IMR-90 (cell line): Measurements from ENCODE around the gene AGAP1. TPM values are rescaled to one million over a fixed set of nuclear protein-coding genes. Genes with fewer than 3 reads are reported as not detected.

Experiments used
- ATAC-seq: fragments of 200-7000 bp; cut with Tn5 transposase; 2 replicates; pipeline ENCODE4 v1.9.1; 2020; ENCODE audit warnings: low read depth, mild to moderate bottlenecking, moderate library complexity
- BruUV-seq: library from RNA; stranded (reverse); fragments of 400-500 nt; replicated peaks from 2 replicates; lab custom pipeline; 2021; lab: Mats Ljungman, UMichigan
- CTCF ChIA-PET: fragments of 300-600 bp; formaldehyde crosslinking; extraction: SDS; loops from one replicate; lab custom pipeline; 2021; ENCODE audit warnings: antibody characterized with exemption; lab: Yijun Ruan, JAX
- POLR2A ChIA-PET: fragments of 300-600 bp; sonication (Branson Sonifier 250); formaldehyde crosslinking; loops from one replicate; lab custom pipeline; 2022; ENCODE audit warnings: antibody characterized with exemption; ENCODE audit not compliant: unreplicated experiment; lab: Charles Lee
- DNase-seq: peaks from one replicate; pipeline ENCODE4 v3.0.0; 2013
- H2AFZ ChIP-seq: replicated peaks from 2 replicates; pipeline ENCODE3; 2013; ENCODE audit warnings: low read length, mild to moderate bottlenecking; ENCODE audit not compliant: poor library complexity
- H2AK5ac ChIP-seq: 2 replicates; pipeline ENCODE4 v1.6.1; 2013; ENCODE audit warnings: low read depth, low read length, inconsistent platforms
- H2AK9ac ChIP-seq: replicated peaks from 2 replicates; pipeline ENCODE3; 2013; ENCODE audit warnings: mild to moderate bottlenecking, low read depth, low read length, moderate library complexity; ENCODE audit not compliant: poor library complexity
- H2BK120ac ChIP-seq: 2 replicates; pipeline ENCODE4 v1.6.1; 2013; ENCODE audit warnings: low read depth, low read length, inconsistent platforms
- H2BK15ac ChIP-seq: 3 replicates; pipeline ENCODE4 v1.6.1; 2013; ENCODE audit warnings: low read depth, low read length, inconsistent platforms
- H2BK20ac ChIP-seq: 2 replicates; pipeline ENCODE4 v1.6.1; 2013; ENCODE audit warnings: low read depth, mild to moderate bottlenecking, inconsistent platforms, low read length, moderate library complexity
- H2BK5ac ChIP-seq: 2 replicates; pipeline ENCODE4 v1.6.1; 2013; ENCODE audit warnings: mild to moderate bottlenecking, low read depth, low read length, inconsistent platforms; ENCODE audit not compliant: poor library complexity, severe bottlenecking
- H3K14ac ChIP-seq: replicated peaks from 2 replicates; pipeline ENCODE4 v1.6.1; 2013; ENCODE audit warnings: low read depth, low read length, inconsistent platforms
- H3K18ac ChIP-seq: 2 replicates; pipeline ENCODE4 v1.6.1; 2013; ENCODE audit warnings: low read depth, low read length, control low read depth
- H3K23ac ChIP-seq: 2 replicates; pipeline ENCODE4 v1.6.1; 2013; ENCODE audit warnings: low read depth, low read length, inconsistent platforms
- H3K27ac ChIP-seq: 2 replicates; pipeline ENCODE4 v1.5.1; 2013; ENCODE audit warnings: mild to moderate bottlenecking, control low read depth, low read length; ENCODE audit not compliant: insufficient read depth
- H3K27me3 ChIP-seq: 2 replicates; pipeline ENCODE4 v1.6.1; 2013; ENCODE audit warnings: low read length; ENCODE audit not compliant: control insufficient read depth, insufficient read depth
- H3K36me3 ChIP-seq: 2 replicates; pipeline ENCODE4 v1.6.1; 2013; ENCODE audit warnings: low read length, mixed read lengths; ENCODE audit not compliant: control insufficient read depth, insufficient read depth
- H3K4ac ChIP-seq: 2 replicates; pipeline ENCODE4 v1.6.1; 2013; ENCODE audit warnings: low read depth, low read length, inconsistent platforms
- H3K4me1 ChIP-seq: 2 replicates; pipeline ENCODE4 v1.6.1; 2013; ENCODE audit warnings: low read length, mixed read lengths; ENCODE audit not compliant: control insufficient read depth, insufficient read depth
- H3K4me2 ChIP-seq: 2 replicates; pipeline ENCODE4 v1.6.1; 2013; ENCODE audit warnings: low read depth, mild to moderate bottlenecking, control low read depth, low read length, moderate library complexity
- H3K4me3 ChIP-seq: 2 replicates; pipeline ENCODE4 v1.5.1; 2013; ENCODE audit warnings: low read depth, mild to moderate bottlenecking, control low read depth, low read length, moderate library complexity; ENCODE audit not compliant: insufficient read depth
- H3K56ac ChIP-seq: 2 replicates; pipeline ENCODE4 v1.6.1; 2013; ENCODE audit warnings: low read length, inconsistent platforms; ENCODE audit not compliant: insufficient read depth; ENCODE audit errors: extremely low read depth
- H3K79me1 ChIP-seq, 2 experiments: 2 replicates each; pipeline ENCODE4 v1.6.1; 2013; ENCODE audit warnings: low read length in 2 of 2, inconsistent platforms in 1 of 2, low read depth in 1 of 2
- H3K9ac ChIP-seq: 2 replicates; pipeline ENCODE4 v1.6.1; 2013; ENCODE audit warnings: low read depth, low read length, control low read depth
- H3K9me1 ChIP-seq: 2 replicates; pipeline ENCODE4 v1.6.1; 2013; ENCODE audit warnings: low read length, inconsistent platforms; ENCODE audit not compliant: insufficient read depth
- H3K9me3 ChIP-seq: 2 replicates; pipeline ENCODE4 v1.6.1; 2013; ENCODE audit warnings: low read length; ENCODE audit not compliant: control insufficient read depth, insufficient read depth
- H4K20me1 ChIP-seq: 2 replicates; pipeline ENCODE4 v1.6.1; 2013; ENCODE audit warnings: low read length, inconsistent platforms; ENCODE audit not compliant: insufficient read depth
- H4K5ac ChIP-seq: 2 replicates; pipeline ENCODE4 v1.6.1; 2013; ENCODE audit warnings: mild to moderate bottlenecking, low read depth, low read length, control low read depth
- H4K8ac ChIP-seq, 2 experiments: 2 replicates each; pipeline ENCODE4 v1.6.1; 2013; ENCODE audit warnings: low read depth in 2 of 2, low read length in 2 of 2, control low read depth in 1 of 2, inconsistent platforms in 1 of 2
- H4K91ac ChIP-seq: 2 replicates; pipeline ENCODE4 v1.6.1; 2013; ENCODE audit warnings: low read depth, low read length, inconsistent platforms; ENCODE audit not compliant: insufficient read depth
- FOS ChIP-seq: fragments of 150-350 bp; IDR thresholded peaks from 2 replicates; pipeline ENCODE4 v1.6.1; 2016; ENCODE audit warnings: low read depth, low read length
- SMC3 ChIP-seq: fragments of 150-350 bp; IDR thresholded peaks from 2 replicates; pipeline ENCODE4 v1.6.1; 2016; ENCODE audit warnings: low read depth, mild to moderate bottlenecking, antibody characterized with exemption, low read length, moderate library complexity
- WGBS, 2 experiments: methylation state at CpG; one replicate each; pipeline versions ENCODE4 v1.1.5 to v1.1.7; 2013; ENCODE audit warnings: missing lambda C conversion rate in 2 of 2; ENCODE audit not compliant: insufficient read length in 1 of 2; ENCODE audit errors: extremely low coverage in 2 of 2; 5-methylcytosine and 5-hydroxymethylcytosine counted together
- dilution Hi-C: fragments of 300-500 bp; cut with HindIII; formaldehyde crosslinking; loops from one replicate; pipeline ENCODE4 v1.14.3; 2018; ENCODE audit warnings: low sequenced_read_pairs; ENCODE audit not compliant: unreplicated experiment
- in situ Hi-C: fragments of 300-500 bp; cut with MboI; formaldehyde crosslinking; loops from 3 replicates; pipeline ENCODE4 v1.14.3; 2019; ENCODE audit warnings: low sequenced_read_pairs, inconsistent platforms, mixed read lengths
- intact Hi-C: fragments of 100-400 bp; cut with micrococcal nuclease; formaldehyde crosslinking; loops from 2 replicates; pipeline ENCODE4 v1.10.0; 2022
- polyA plus RNA-seq, 3 experiments: library from polyadenylated mRNA; depleted of rRNA; stranded (reverse); fragments of >200 nt; gene quantifications; 2 replicates each; pipeline ENCODE4 v1.2.3, GENCODE V29; 2012; ENCODE audit warnings: low replicate concordance in 1 of 3
- total RNA-seq: library from RNA; depleted of rRNA; stranded (reverse); fragments of >200 nt; gene quantifications from 2 replicates; pipeline ENCODE4 v1.2.3, GENCODE V29; 2012
- TF ChIP-seq, protein P1 (sequence below): fragments of 150-350 bp; IDR thresholded peaks from 2 replicates; pipeline ENCODE4 v1.6.1; 2017; ENCODE audit warnings: mild to moderate bottlenecking, antibody characterized with exemption, low read length, low read depth

AGAP1 gene
- total and polyA plus RNA-seq, 2 of the 4 experiments (the other 2 are of a cell fraction), result 15.1 to 16.4 TPM

DNA sequence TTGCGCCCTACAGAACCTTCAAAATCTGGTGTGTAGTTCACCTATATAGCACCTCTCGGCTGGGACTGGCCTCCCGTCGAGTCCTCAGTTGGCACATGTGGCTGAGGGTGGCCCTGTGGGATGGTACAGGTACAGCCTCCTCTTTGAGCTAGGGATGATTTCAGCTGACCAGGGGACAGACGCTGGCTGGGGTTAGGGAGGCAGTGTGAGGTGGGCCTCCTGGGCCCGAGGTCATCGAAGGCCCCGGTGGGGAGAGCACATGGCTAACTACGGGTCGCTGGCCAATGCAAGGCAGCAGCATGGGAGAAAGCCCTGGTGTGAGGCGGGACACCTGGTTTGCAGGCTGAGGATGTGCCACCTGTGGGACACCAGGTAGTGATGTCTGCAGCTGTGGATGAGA, 369.6 kb downstream of the AGAP1 start:
- H3K27ac ChIP-seq, result no peak overlapping the region
- H3K4me3 ChIP-seq, result no peak overlapping the region
- H2AFZ ChIP-seq, result no peak overlapping the region
- peaks cover 0 to 3% of the 10 kb centered on the region in 2 experiments; a peak in 2 of 4 replicates for H3K79me1 ChIP-seq
- ChIA-PET POLR2A (no interaction called here), CTCF (no interaction called here)
- H3K18ac ChIP-seq, result no peak overlapping the region
- no peak overlapping the region for H4K8ac ChIP-seq
- H4K20me1 ChIP-seq, result peaks cover 4% of the 10 kb centered on the region; the same call in 1 of the 2 replicates
- DNase-seq (no peak), ATAC-seq (no peak)
- H3K27me3 ChIP-seq, result no peaks in the 10 kb centered on the region
- H3K4me2 ChIP-seq, result no peak overlapping the region
- WGBS, 2 experiments, result 93% methylated on average over 5 of the region's 11 CpGs; no CpG with 5 or more reads in 1 of the 2 experiments
- H2BK20ac ChIP-seq, result no peak overlapping the region
- H2AK9ac ChIP-seq, result no peak overlapping the region
- no peak overlapping the region for H2BK5ac ChIP-seq
- no peak overlapping the region for H3K14ac ChIP-seq
- peaks cover 4% of the 10 kb centered on the region; the same call in 1 of the 2 replicates for H3K9me1 ChIP-seq
- dilution Hi-C loops, result no loop called here
- H4K5ac ChIP-seq, result no peak overlapping the region
- no peak overlapping the region for H3K4ac ChIP-seq
- no peak overlapping the region for H3K23ac ChIP-seq
- BruUV-seq, result no TSS peak
- no peaks in the 10 kb centered on the region for H3K9me3 ChIP-seq
- no peak overlapping the region for H2BK15ac ChIP-seq
- no peak overlapping the region for H2BK120ac ChIP-seq
- H2AK5ac ChIP-seq, result no peak overlapping the region
- intact Hi-C loops, result no loop called here
- no peak for TF ChIP-seq SMC3
- TF ChIP-seq, protein P1, sequence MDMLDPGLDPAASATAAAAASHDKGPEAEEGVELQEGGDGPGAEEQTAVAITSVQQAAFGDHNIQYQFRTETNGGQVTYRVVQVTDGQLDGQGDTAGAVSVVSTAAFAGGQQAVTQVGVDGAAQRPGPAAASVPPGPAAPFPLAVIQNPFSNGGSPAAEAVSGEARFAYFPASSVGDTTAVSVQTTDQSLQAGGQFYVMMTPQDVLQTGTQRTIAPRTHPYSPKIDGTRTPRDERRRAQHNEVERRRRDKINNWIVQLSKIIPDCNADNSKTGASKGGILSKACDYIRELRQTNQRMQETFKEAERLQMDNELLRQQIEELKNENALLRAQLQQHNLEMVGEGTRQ, result no peak
- TF ChIP-seq FOS, result no peak
- H3K36me3 ChIP-seq, result no peaks in the 10 kb centered on the region
- no peak overlapping the region for H4K91ac ChIP-seq
- H3K56ac ChIP-seq, result no peak overlapping the region
- no peak overlapping the region for H3K9ac ChIP-seq
- H3K4me1 ChIP-seq, result no peaks in the 10 kb centered on the region; the same call in 1 of the 2 replicates
- in situ Hi-C loops, result no loop called here
